Measurements from ENCODE around the gene COQ7.
A peak's percentile ranks its signal among the peaks of the same experiment; 100 is the strongest.

COQ7 gene

DNA sequence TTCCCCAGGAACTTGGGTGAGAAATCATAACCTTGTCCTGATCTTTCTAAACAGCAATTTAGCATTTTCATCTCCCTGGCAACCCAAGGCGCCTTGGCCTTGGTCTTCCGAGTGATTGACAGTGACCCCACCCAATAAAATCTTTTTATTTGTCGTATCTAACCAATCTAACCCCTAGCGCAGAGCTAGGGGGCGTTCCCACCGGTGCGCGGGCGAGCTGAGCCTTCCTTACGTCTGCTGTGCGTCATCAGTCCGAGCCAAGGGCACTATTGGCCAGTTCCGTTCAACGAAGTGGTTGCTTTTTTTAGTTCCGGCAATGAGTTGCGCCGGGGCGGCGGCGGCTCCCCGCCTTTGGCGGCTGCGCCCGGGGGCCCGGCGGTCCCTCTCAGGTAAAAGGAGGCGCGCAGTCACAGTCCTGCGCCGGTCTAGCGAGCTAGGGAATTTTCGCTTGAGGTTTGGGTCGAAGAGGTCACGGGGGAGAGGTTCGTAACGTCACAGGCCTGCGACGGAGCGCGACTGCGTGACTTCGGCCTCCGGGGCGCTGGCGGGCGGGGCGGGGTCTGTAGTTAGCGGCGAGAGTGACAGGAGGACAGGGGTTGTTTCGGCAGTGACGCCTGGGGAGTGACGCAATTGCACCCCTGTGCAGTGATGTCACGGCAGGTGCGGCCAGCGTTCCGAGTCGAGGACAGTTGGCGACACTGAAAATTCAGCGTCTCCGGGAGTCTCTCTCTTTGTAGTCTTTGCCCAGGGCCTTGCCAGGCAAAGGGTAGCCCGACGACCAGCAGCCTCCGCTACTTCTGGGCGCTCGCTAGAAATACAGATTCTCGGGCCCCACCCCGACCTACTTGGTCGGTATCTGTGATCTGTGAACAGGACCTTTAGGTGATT lies at the start of gene COQ7:
Gene COQ7 (plus strand): TSS at position 266 of the 888 bp plus-strand sequence. CDS start 51 bp downstream, at position 317.
- DNase-seq: peak; percentile 95

DNA sequence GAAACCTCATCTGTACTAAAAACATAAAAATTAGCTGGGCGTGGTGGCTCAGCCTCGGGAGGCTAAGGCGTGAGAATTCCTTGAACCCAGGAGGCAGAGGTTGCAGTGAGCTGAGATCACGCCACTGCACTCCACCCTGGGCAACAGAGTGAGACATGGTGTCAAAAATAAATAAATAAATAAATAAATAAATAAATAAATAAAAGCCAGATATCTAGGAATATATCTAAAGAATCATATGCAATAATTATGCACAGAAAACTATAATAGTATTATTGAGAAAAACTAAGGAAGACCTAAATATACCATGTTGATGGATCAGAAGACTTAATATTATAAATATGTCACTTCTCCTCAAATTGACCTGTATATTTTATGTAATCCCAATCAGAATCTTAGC lies 46.7 kb upstream of the COQ7 start:
- DNase-seq: no peak

DNA sequence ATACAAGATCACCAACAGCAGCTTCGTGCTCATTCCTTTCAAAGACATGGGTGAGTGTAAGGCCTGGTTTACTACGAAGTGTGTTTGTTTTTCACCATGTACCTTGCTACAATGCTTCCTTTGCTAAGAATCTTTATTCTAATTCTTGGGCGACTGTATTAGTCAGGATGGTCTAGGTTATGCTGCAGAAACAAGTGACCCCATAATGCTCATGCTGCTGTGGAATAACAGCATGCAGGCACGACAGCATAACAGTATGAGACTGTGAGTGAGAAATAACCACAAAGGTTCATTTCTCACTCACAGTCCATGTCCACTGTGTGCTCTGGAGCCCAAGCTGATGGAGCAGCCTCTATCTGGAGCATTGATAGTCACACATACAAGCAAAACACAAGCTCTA lies 45.7 kb upstream of the COQ7 start:
- DNase-seq: no peak

DNA sequence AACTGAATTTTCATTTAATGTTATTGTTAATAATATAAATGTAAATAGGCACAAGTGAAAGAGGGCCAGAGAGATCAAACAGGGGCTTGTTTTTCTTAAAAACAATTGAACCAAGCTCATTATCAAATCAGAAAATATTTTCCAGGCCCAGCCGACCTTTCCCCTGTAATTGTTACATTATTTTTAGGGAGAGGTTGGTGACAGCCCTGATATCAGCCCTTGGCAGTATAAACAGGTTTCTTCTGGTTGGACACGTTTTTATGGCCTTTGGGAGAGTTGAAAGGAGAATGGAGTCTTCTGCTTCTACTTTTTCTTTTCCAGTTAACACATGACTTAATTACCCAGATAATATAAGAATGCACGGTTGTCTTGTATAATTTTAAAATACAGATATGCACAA lies 40.0 kb upstream of the COQ7 start:
- no peak for DNase-seq

DNA sequence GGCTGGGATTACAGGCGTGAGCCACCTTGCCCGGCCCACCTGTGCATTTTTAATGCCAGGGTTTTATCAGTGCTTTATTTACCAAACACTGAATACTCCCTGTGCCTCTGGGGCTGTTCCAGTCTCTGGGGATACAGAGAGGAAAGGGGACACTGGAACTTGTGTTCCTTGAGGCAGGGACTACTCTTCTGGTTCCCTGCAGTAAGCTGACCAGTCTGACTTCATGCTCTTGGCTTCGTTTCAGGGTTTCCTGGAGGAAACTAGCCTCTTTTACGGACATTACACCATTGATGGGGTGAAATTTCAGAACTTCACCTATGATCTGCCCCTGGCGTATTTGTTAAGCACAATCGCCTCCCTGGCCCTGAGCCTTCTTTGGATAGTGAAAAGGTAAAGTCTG lies 37.4 kb upstream of the COQ7 start:
- DNase-seq: no peak

DNA sequence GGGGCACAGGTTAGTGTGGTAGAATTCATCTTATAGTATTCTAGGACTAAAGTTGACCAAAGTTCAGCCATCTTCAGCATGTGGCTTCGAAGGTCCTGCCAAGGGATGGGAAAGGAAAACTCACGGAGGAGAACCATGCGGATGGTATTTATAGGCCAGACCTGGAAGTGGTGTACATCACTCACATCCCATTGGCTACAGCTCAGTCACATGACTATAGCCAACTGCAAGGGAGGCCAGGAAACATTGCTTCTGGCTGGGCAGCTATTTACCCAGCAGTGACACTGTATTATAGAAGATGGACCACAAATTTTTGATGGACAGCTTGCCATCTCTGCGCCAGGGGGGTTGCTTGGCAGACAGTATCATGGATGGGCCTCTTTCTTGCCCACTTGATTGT lies 35.7 kb upstream of the COQ7 start:
- no peak for DNase-seq

DNA sequence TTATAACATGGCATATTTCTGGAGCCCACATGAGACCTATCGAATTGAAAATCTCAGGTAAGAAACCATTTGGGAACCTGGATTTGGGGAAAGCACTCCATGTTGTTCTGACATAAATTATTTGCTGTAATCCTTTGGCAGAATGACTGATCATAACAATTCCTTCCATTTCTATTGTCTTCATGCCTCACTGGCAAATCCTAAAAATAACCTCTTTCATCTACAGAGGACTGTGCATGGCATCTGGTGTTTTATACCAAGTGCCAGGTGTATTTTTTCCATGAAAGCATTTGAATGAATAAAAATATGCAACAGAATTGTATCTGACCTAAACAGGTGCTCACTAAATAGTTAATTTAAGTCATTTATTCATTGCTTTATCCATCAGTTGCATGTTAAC lies 33.7 kb upstream of the COQ7 start:
- no peak for DNase-seq

DNA sequence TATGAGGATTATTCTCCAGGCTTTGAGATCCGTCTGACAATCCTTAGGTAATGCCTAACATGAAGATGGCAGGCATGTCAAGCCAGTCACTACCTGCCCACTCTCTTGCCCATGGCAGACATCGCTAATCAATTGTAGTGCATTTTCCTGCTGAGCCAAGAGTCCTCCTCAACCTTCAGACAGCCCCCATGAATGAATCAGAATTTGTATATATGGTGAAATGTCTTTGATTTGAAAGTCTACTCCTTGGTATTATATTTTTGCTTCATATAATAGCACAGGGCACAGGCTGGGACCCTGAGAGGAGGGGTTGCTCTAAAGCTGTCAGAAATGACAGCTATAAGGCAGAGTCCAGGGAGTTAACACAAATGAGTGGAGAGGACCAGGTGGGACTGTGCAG lies 27.0 kb upstream of the COQ7 start:
- no peak for DNase-seq

DNA sequence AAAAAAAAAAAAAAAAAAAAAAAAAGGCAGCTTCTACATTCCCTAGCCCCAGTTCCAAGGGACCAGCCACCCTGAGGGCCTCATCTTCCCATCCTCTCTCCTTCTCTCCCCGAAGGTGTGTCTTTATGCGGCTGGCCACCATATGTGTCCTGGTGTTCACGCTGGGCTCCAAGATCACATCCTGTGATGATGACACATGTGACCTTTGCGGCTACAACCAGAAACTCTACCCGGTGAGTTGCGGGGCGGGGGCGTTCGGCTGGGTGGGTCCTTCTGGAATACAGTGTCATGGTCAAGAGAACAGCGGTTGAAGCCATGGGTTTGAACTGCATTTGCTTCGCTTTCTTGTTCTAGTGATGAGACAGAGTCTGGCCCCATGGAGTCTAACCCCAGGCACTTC lies 22.6 kb upstream of the COQ7 start:
- DNase-seq: no peak

DNA sequence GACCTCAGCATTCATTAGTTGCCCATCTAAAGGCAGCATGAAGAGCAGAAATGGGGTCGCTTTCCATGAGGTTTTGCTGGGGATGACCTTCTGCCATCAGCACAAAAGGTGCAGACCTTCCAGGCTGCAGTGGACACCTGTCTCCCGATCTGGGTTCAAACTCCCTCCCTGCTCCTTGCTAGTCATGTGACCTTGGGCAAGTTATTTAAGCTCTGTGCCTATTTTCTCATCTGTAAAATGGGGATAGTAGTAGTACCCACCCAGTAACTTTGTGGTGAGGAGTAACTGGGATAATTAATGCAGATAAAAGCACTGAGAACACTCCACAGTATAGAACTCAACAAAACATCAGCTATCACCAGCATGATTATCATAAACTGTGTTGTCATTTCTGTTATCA lies 21.4 kb upstream of the COQ7 start:
- no peak for DNase-seq

DNA sequence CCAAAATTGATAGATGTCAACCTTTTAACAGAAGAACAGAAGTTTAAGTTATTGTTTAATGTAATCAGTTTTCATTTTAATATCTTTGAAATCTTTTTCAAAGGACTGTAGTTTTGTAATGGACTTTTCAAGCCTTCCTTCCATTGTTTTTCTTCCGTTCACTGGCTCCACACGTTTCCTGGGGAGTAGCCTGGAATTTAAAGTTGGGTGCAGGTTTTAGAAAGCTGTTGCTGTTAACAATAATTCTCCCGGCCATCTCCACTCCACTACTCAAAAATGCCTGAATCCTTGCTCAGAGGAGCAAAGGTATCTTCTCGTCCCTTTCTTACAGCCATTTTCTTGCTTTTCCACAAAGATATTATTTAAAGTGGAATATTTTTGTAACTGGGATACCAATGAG lies 4.7 kb upstream of the COQ7 start:
- DNase-seq: no peak

DNA sequence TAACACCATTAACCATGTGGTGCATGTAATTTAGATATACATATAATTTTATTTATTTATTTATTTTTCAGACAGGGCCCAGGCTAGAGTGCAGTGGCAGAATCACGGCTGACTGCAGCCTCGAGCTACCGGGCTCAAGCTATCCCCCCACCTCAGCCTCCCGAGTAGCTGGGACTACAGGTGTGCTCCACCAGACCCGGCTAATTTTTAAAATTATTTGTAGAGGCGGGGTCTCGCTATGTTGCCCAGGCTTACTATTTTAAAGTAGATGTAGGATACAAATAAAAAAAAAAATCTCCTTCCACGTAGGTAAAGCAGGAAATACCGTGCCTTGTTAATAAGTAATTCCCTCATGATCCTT lies 446 bp upstream of the COQ7 start:
- no peak for DNase-seq

DNA sequence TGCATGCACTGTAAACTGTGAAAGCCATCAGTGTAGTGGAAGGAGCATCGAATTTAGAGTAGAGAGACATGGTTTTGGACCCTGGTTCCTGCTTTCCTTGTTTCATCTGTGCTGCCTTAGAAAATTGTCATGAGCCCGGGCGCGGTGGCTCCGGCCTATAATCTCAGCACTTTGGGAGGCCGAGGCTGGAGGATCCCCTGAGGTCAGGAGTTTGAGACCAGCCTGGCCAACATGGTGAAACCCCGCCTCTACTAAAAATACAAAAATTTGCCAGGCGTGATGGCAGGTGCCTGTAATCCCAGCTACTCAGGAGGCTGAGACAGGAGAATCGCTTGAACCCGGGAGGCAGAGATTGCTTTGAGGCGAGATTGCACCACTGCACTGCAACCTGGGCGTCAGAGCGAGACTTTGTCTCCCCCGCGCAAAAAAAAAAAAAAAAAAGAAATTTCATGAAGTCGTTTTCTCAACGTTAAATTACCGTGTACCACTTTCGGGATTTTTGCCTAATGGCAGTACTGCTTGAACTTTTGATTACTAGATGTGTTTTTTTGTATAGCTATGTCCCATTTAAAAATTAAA lies 912 bp downstream of the COQ7 start:
- no peak for DNase-seq

DNA sequence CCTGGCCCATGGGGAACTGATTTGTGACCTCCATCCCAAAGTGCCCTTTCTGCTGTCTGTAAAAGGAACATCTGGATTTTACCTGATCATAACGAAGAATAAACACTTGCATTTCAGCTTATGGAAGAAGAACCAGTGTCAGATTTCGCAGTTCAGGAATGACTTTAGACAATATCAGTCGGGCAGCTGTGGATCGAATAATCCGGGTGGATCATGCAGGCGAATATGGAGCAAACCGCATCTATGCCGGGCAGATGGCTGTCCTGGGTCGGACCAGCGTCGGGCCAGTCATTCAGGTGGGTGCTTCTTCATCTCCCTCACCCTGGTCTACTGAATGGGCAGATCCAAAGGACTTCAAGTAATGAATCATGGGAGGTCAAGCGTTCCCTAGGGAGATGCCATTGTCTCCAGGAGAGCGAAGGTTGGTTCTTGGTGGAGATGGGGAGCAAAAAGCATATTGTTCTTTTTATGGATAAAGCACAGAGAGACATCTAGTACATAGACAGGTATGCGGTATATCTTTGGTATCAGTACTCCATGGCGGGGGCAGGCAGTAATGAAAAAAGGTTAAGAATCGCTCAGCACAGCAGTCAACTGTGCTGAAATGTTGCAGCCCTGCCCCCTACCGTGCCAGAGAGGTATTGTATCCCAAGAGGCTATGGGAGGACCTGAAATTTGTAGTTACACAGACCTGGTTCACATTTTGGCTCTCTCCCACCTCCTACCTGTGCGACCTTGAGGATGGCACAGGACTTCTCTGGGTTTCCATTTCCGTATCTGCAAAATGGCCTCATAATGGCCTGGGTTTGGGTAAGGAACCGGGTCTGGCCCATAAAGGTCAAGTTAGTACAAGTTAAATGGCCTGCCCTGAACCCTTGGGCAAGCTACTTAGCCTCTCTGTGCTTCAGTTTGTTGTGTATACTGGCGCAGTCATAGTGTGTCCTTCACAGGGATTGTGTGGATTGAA lies 4.7 kb downstream of the COQ7 start:
- peak; percentile 48 to 62 for DNase-seq

DNA sequence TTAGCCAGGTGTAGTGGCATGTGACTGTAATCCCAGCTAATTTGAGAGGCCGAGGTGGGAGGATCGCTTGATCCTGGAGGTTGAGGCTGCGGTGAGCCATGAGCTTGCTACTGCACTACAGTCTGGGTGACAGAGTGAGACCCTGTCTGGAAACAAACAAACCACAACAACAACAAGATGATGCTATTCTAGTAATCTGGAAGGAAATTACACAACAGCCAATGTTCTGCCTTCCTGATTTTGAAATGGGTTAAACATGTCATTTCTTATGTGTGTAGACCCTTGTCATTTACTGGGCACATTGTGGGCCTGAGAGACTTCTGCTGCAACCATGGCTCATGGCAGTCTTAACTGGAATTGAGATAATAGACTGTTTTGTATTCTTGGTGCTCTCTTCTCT lies 5.9 kb downstream of the COQ7 start:
- DNase-seq: no peak

DNA sequence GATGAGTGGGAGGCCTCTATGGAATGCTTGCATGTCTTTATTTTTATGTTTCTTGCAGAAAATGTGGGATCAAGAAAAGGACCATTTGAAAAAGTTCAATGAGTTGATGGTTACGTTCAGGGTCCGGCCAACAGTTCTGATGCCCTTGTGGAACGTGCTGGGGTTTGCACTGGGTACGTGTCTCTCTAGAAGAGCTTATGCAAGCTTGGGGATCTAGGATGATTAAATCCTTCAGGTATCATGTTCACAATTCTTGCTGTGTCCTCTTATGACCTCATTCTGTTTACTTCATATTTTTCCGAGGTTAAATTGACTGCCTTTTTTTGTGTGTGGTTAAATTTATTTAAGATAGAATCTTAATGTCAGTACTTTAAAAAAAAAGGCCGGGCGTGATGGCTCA lies 6.4 kb downstream of the COQ7 start:
- no peak for DNase-seq

DNA sequence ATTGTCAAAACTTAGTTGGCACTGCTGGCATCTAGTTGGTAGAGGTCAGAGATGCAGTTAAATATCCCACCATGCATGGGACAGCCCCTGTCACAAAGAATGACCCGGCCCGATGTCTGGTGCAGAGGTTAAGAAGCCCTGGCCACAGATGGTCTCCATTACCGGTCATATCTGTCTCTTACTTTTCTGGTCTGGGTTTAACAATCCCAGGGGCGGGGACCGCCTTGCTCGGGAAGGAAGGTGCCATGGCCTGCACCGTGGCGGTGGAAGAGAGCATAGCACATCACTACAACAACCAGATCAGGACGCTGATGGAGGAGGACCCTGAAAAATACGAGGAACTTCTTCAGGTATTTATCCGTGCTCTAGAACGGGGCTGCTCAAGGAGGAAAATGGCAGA lies 8.1 kb downstream of the COQ7 start:
- DNase-seq: no peak

DNA sequence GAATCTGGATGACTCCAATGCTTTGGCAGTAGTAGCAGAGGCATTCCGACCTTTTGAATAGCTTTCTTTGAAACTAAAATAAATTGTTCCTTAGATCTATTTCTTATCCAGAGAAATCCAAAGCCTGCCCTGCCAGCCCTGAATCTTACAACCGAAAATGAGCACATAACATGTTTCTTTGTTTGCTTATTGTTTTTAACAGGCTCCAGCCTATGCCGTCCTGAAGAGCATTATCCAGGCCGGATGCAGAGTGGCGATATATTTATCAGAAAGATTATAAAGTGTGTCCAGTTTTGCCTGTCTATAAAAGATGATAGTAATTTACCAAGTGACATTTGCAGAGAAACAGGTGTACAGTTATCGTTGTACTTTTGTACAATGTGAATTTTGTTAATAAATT lies 10.5 kb downstream of the COQ7 start:
- DNase-seq: no peak

DNA sequence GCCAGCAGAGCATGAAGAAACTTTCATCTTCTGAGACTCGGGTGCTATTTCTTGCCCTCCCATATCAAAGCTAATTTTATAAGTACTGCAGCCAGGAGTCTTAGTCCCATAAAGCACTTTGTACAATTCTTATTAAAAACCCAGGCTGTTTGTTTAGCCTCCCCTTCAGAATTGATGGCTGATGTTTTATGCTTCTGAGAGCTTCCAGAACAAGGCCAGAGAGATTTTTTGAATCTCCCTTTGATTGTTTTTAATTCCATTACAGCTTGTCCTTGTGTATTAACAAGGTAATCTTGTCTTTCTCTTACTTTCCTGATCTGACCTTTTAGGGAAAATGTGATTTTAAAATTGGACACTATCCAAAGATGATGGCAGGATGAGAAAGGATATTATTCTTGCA lies 16.3 kb downstream of the COQ7 start:
- DNase-seq: no peak

DNA sequence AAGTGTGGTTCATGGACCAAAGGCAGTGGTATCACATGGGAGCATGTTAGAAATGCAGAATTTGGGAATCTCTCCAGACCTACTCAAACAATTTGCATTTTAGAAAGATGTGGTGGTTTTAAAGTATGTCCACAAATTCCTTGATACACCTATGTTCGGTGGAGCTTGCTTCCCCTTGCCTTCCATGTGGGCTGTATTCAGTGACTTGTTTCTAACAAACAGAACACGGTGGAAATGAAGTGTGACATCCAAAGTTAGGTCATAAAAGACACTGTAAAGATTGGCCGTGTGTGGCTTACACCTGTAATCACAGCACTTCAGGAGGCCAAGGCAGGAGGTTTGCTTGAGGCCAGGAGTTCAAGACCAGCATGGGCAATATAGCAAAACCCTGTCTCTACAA lies 16.7 kb downstream of the COQ7 start:
- DNase-seq: no peak

DNA sequence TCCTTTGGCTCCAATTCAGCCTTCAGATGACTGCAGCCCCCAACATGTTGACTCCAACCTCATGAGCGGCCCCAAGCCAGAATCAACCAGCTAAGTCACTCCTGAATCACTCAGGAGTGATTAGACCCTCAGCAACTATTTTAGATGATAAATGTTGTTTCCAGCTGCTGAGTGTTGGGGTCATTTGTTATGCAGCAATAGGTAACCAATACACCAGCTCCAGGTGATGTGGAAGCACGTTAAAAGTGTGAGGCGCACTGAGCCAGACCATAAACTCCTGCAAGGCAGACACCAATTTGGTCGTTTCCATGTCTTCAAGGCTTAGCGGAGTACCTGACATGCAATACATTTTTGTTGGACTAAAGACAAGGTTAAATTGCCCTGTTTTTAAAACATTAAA lies 17.5 kb downstream of the COQ7 start:
- DNase-seq: no peak

DNA sequence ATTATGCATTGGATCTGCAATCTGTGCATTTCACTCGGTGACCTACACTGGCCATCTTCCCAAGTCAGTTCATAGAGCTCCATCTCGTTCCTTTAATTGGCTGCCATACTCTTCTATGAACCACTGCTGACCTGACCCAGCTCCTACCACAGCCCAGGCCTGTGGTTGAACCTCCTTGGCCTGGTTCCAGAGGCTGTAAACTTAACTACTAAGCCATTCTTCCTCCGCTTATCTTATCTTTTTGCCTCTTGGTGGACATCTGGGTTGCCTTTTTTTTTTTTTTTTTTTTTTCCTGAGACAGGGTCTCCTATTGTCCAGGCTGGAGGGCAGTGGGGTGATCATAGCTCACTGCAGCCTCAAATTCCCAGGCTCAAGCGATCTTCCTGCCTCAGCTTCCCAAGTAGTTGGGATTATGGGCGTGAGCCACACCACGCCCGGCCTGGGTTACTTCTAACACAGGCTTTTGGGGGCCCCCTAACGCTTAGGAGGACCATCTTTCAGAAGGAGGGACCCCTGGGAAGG lies 18.3 kb downstream of the COQ7 start:
- no peak for DNase-seq

Data from stimulated activated CD4-positive, alpha-beta T cell treated with anti-CD3 and anti-CD28 coated beads, Interleukin-2, amount 100 ng/mL, for 48 hours (primary cell).